ENCODE results near the gene INTS7.

INTS7 gene

DNA sequence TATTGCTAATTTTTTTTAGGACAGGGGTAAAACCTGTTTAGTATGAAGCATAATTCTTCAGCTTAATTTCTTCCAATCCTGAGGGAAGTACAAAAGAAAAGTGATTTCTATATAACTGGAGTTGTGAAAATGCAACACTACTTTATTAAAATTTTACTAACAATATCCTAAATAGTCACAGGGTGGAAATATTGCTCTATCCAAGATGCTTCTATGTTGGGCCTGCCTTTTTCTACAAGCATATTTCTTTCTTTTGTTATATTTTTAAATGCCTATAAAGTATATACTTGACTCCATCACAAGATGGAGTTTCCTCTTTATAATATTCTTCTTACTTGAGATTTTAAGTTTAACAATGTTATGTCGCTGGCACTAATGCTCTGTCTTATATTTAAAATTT, 38.1 kb upstream of the INTS7 start:
- no peak for TF ChIP-seq CTCF (IDR thresholded peaks at IDR 0.05; ENCODE audit: low read depth, low read length)
- DNase-seq (ENCODE audit: low read depth in 2 of 2) = peak in 1 of 2 donors; percentile 20
- no peak overlapping the region for H3K4me3 ChIP-seq (replicated peaks in 1 of 2; ENCODE audit: low read depth in 2 of 2, low read length in 2 of 2)

DNA sequence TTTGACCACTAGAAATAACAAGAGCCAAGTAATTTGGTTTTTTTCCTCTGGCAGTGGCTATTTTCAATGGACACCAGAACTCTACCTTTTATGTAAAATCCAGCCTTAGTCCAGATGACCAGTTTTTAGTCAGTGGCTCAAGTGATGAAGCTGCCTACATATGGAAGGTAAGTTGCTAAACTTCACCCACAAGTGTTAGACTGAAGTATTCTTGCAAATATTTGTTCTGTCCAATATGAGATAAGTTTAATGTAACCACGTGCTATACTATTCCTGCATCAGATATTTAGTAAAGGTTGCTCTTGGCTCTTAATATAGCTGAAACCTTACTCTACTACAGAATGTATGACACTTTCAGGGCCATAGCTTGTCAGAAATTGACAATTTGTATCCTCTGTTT, 36.7 kb upstream of the INTS7 start:
- TF ChIP-seq CTCF (IDR thresholded peaks at IDR 0.05; ENCODE audit: low read depth, low read length) = no peak
- no peak for DNase-seq (ENCODE audit: low read depth in 2 of 2)
- H3K4me3 ChIP-seq (replicated peaks in 1 of 2; ENCODE audit: low read depth in 2 of 2, low read length in 2 of 2) = no peak overlapping the region

DNA sequence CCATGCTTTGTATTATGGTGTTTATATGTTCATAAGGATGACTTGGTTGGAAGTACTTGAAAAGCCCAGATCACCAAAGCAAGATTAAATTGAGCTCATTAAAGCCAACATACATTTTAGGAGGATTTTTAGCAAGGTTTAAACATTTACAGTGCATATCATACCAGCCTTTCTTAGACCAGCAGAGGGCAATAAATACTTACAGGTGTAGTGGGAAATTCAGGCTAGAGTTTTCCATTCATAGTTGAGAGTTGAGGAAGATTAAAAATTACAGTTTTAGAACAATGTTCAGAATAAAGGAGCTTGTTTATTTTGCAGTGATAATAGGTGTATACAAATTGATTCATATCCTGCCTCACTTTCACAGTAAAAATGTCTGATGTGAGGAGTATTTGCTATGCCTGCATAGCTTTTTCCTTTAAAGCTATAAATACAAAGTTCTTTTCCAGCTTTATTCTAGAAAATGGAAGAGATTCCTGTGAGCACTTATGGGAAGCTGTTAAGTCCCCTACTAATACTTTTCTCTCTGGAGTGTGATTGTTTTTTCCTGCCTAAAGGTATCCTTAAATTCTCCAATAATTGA, 35.5 kb upstream of the INTS7 start:
- TF ChIP-seq CTCF (IDR thresholded peaks at IDR 0.05; ENCODE audit: low read depth, low read length) = peak; percentile 68
- peak; percentile 75 to 80 for DNase-seq (ENCODE audit: low read depth in 2 of 2)
- no peak overlapping the region for H3K4me3 ChIP-seq (replicated peaks in 1 of 2; ENCODE audit: low read depth in 2 of 2, low read length in 2 of 2)

DNA sequence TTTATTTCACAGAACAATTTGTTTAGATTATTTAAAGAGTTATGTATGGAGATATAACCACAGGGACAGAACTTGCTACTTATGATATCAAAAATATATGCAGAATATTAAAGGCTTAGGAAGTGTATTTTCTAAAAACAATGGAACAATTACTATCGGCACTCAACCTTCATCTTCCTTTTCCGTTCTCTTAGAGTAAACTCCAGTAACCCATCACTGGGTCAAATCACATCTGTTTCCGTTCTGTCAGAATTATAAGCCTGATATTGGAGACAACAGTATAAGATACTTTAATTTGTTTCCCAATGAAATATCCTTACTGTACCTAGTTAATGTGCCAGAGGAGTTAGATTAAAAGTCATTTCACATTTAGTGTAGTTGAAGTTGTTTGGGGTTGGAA, 32.4 kb upstream of the INTS7 start:
- no peak for DNase-seq (ENCODE audit: low read depth in 2 of 2)
- no peak overlapping the region for H3K4me3 ChIP-seq (replicated peaks in 1 of 2; ENCODE audit: low read depth in 2 of 2, low read length in 2 of 2)
- no peak for TF ChIP-seq CTCF (IDR thresholded peaks at IDR 0.05; ENCODE audit: low read depth, low read length)

DNA sequence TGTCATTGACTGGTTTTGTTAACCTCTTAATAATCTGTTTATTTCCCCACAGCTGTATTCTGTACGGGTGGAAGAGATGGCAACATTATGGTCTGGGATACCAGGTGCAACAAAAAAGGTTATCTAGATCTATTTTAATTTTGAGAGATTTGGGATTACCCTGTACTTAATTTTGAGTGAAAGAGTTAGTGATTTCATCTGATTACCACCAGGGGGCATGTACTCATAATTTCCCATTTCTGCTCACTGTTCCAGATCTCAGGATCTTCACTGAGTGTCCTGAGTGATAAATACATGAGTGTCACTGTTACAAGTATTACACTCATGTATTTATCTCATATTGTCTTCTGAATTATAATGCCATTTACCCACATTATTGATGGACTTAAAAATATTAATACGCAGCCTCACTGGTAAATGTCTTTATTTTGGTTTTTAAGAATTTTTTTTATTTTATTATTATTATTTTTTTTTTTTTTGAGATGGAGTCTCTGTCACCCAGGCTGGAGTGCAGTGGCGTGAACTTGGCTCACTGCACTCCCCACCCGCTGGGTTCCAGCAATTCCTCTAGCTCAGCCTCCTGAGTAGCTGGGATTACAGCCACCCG, 27.6 kb upstream of the INTS7 start:
- DNase-seq (ENCODE audit: low read depth in 2 of 2) = peak; percentile 63 to 65
- H3K4me3 ChIP-seq (replicated peaks in 1 of 2; ENCODE audit: low read depth in 2 of 2, low read length in 2 of 2) = no peak overlapping the region
- peak; percentile 58 for TF ChIP-seq CTCF (IDR thresholded peaks at IDR 0.05; ENCODE audit: low read depth, low read length)

- H3K4me3 ChIP-seq (replicated peaks in 1 of 2; ENCODE audit: low read depth in 2 of 2, low read length in 2 of 2) = no peak overlapping the region
- no peak for DNase-seq (ENCODE audit: low read depth in 2 of 2)
- TF ChIP-seq CTCF (IDR thresholded peaks at IDR 0.05; ENCODE audit: low read depth, low read length) = no peak
Observed at GRCh38 chr1:212060632-212061472, 25.5 kb upstream of the INTS7 start.
